SH-SY5Y (cell line): ENCODE measurements around the gene ADAMTS6.

Experiments used
- GATA2 ChIP-seq: IDR thresholded peaks from 2 replicates; pipeline ENCODE4 v1.6.1; 2011; ENCODE audit warnings: mild to moderate bottlenecking, low read depth, low read length
- GATA3 ChIP-seq: IDR thresholded peaks from 2 replicates; pipeline ENCODE4 v1.6.1; 2011; ENCODE audit warnings: low read depth, mild to moderate bottlenecking, low read length, moderate library complexity

DNA sequence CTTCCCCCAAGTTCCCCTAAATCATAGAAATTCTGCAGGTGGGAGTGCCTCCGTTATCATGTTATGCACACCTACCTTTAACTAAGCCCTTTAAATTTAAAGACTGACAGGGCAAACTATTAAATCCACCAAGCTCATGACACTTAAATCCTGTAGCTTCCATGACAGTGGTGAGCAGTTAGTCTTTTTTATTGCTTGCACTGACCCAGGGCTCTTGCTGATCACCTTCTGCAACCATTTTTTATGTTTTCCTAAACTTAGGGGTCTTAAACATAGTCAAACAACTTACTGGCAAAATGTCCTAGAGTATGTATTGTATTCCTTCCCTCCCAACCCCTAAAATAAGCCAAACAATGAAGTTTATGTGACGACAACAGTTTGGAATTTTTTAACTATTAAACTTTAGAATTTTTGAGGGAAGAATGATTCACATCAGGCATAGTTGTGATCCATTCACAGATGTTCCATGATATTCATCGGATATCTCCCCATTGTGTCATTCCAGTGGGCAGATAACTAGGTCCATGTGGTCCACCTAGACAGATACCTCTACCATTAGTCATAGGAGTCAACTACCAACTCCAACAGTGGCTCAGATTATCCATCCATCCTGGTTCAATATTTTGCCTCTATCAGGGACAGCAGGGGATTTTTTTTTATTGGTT is 283.1 kb downstream of the ADAMTS6 start:
- TF ChIP-seq GATA3 (no peak), GATA2 (no peak)
